Neural cell (in vitro differentiated cells): ENCODE measurements around the gene LGR4. TPM values are rescaled to one million over a fixed set of nuclear protein-coding genes. Genes with fewer than 3 reads are reported as not detected.

Experiments
- H2AFZ ChIP-seq: fragments of 200-600, 300-800 bp; sonication (generic), shearing (Covaris generic); 2 replicates; pipeline ENCODE4 v1.6.0; 2014; ENCODE audit warnings: low read depth, mild to moderate bottlenecking, antibody characterized with exemption, low read length, moderate library complexity
- H3F3A ChIP-seq: fragments of 200-600 bp; shearing (Covaris generic); 2 replicates; pipeline ENCODE4 v1.6.1; 2016; ENCODE audit warnings: mild to moderate bottlenecking, moderate library complexity, mixed read lengths, antibody characterized with exemption, low read length; ENCODE audit not compliant: insufficient read depth, poor library complexity, severe bottlenecking
- H3K27ac ChIP-seq: fragments of 200-600, 300-800 bp; sonication (generic), shearing (Covaris generic); 2 replicates; pipeline ENCODE4 v1.5.1; 2014; ENCODE audit warnings: mild to moderate bottlenecking, low read length, moderate library complexity
- H3K27me3 ChIP-seq: fragments of 300-800, 200-600 bp; sonication (generic), shearing (Covaris generic); 2 replicates; pipeline ENCODE4 v1.6.0; 2014; ENCODE audit warnings: mild to moderate bottlenecking, low read depth, low read length, moderate library complexity; ENCODE audit not compliant: insufficient read depth
- H3K36me3 ChIP-seq: fragments of 300-800, 200-600 bp; sonication (generic), shearing (Covaris generic); 2 replicates; pipeline ENCODE4 v1.5.1; 2014; ENCODE audit warnings: mild to moderate bottlenecking, antibody characterized with exemption, low read length, moderate library complexity; ENCODE audit not compliant: insufficient read depth
- H3K4me2 ChIP-seq: fragments of 300-800, 200-600 bp; sonication (generic), shearing (Covaris generic); 2 replicates; pipeline ENCODE4 v1.6.0; 2014; ENCODE audit warnings: mild to moderate bottlenecking, low read length
- H3K4me3 ChIP-seq: fragments of 300-800, 200-600 bp; sonication (generic), shearing (Covaris generic); 2 replicates; pipeline ENCODE4 v1.5.1; 2014; ENCODE audit warnings: mild to moderate bottlenecking, low read length, moderate library complexity
- H3K79me2 ChIP-seq: fragments of 200-600 bp; shearing (Covaris generic); replicated peaks from 2 replicates; pipeline ENCODE4 v1.6.0; 2014; ENCODE audit warnings: mild to moderate bottlenecking, low read length, moderate library complexity; ENCODE audit not compliant: insufficient read depth
- H3K9ac ChIP-seq: fragments of 300-800, 200-600 bp; sonication (generic), shearing (Covaris generic); 2 replicates; pipeline ENCODE4 v1.6.1; 2016; ENCODE audit warnings: mild to moderate bottlenecking, low read length, mixed read lengths
- H3K9me2 ChIP-seq: fragments of 200-600 bp; shearing (Covaris generic); 2 replicates; pipeline ENCODE4 v1.6.1; 2016; ENCODE audit warnings: mild to moderate bottlenecking, low read length, mixed read lengths; ENCODE audit not compliant: insufficient read depth
- H3K9me3 ChIP-seq: fragments of 200-600, 300-800 bp; sonication (generic), shearing (Covaris generic); 2 replicates; pipeline ENCODE4 v1.6.1; 2016; ENCODE audit warnings: mild to moderate bottlenecking, mixed run types, low read length, moderate library complexity, mixed read lengths
- H4K20me1 ChIP-seq: fragments of 200-600 bp; shearing (Covaris generic); 2 replicates; pipeline ENCODE4 v1.6.1; 2016; ENCODE audit warnings: mild to moderate bottlenecking, mixed run types; ENCODE audit not compliant: insufficient read depth
- EP300 ChIP-seq: fragments of 450-650 bp; conservative IDR thresholded peaks from 2 replicates; pipeline ENCODE4 v1.6.1; 2014; ENCODE audit warnings: antibody characterized with exemption, mild to moderate bottlenecking, moderate library complexity; ENCODE audit not compliant: poor library complexity, severe bottlenecking
- EZH2 ChIP-seq: fragments of 200-600, 300-800 bp; shearing (Covaris generic), sonication (generic); IDR thresholded peaks from 2 replicates; pipeline ENCODE4 v1.6.1; 2014; ENCODE audit warnings: antibody characterized with exemption, low read length, borderline replicate concordance, mild to moderate bottlenecking; ENCODE audit not compliant: insufficient read depth, poor library complexity, severe bottlenecking
- MXI1 ChIP-seq: fragments of 450-650 bp; conservative IDR thresholded peaks from 2 replicates; pipeline ENCODE4 v1.6.1; 2014; ENCODE audit warnings: antibody characterized with exemption, mild to moderate bottlenecking; ENCODE audit not compliant: poor library complexity, severe bottlenecking
- POLR2AphosphoS5 ChIP-seq: IDR thresholded peaks from 2 replicates; pipeline ENCODE4 v1.6.1; 2012
- RAD21 ChIP-seq: fragments of 450-650 bp; conservative IDR thresholded peaks from 2 replicates; pipeline ENCODE4 v1.6.1; 2014; ENCODE audit warnings: antibody characterized with exemption, mild to moderate bottlenecking, moderate library complexity
- SMC3 ChIP-seq: fragments of 450-650 bp; conservative IDR thresholded peaks from 2 replicates; pipeline ENCODE4 v1.6.1; 2014; ENCODE audit warnings: antibody characterized with exemption, mild to moderate bottlenecking, moderate library complexity; ENCODE audit not compliant: poor library complexity
- TAF1 ChIP-seq: IDR thresholded peaks from 2 replicates; pipeline ENCODE4 v1.6.1; 2012; ENCODE audit warnings: low read depth
- polyA plus RNA-seq: library from polyadenylated mRNA; depleted of rRNA; stranded (reverse); fragments of >200 nt; gene quantifications from 2 replicates; pipeline ENCODE4 v1.2.3, GENCODE V29; 2014
- TF ChIP-seq, protein P1 (sequence below): fragments of 450-650 bp; IDR thresholded peaks from 2 replicates; pipeline ENCODE4 v1.5.1; 2014; ENCODE audit warnings: antibody characterized with exemption, mild to moderate bottlenecking, moderate library complexity; ENCODE audit not compliant: poor library complexity, severe bottlenecking
- TF ChIP-seq, protein P2 (sequence below): IDR thresholded peaks from 2 replicates; pipeline ENCODE4 v1.6.1; 2012; ENCODE audit warnings: borderline replicate concordance

The LGR4 gene
- polyA plus RNA-seq, 1 donor from 2014 or later, result 11.2 TPM

DNA sequence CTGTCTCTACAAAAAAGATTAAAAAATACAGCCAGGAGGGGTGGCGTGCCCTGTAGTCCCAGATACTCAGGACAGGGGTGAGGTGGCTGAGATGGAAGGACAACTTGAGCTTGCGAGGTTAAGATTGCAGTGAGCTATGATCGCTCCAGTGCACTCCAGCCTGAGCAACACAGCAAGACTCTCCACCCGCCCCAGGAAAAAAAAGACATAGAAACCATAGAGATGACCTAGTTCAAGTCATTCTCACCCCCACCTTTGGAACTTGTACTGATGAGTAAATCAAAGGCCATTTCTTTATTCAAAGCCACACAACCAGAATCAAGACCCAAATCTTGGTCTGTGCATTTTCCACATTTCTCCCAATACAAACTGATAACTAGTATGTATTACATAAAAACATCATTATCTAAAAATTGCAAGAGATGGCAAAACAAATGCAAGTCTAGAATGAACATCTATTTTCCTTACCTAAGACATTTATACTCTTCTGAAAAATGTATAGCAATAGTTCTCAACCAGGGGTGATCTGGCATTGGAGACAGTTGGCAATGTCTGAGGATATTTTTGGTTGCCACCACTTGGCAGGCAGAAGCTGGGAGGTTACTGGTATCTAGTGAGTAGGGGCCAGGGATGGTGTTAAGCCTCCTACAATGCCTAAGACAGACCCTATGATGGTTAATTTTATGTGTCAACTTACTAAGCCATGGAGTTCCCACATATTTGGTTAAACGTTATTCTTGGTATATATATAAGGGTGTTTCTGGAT lies 34.6 kb downstream of the LGR4 start:
- H3K27ac ChIP-seq, result no peak overlapping the region
- no peak overlapping the region for H3K4me3 ChIP-seq

DNA sequence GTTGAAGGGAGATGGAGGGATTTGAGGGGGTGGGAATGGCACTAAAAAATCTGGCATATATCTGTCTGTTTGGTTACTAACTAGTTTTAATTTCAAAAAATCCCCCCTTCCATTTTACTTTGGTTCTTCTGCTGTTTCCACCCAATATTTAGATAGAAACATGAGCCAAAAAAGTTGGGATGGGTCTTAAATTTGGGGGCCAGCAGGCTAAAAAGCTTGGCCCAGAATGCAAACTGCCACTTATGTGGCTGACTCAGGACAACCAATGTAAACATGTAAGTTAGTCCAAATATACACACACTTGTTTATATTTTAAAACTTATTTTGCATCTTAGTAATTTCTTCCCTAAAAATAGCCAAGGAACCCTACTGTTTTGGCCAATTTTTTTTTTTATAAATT lies 35.7 kb downstream of the LGR4 start:
- no peaks in the 10 kb centered on the region for H4K20me1 ChIP-seq
- H3K9ac ChIP-seq, result no peak overlapping the region
- H3K4me3 ChIP-seq, result no peak overlapping the region
- H3K27me3 ChIP-seq, result no peaks in the 10 kb centered on the region
- H2AFZ ChIP-seq, result no peak overlapping the region
- H3K9me2 ChIP-seq, result no peaks in the 10 kb centered on the region
- no peaks in the 10 kb centered on the region for H3K9me3 ChIP-seq
- H3K79me2 ChIP-seq, result peaks cover 10% of the 10 kb centered on the region
- H3K36me3 ChIP-seq, result no peaks in the 10 kb centered on the region
- no peak overlapping the region for H3K4me2 ChIP-seq
- H3K27ac ChIP-seq, result no peak overlapping the region
- H3F3A ChIP-seq, result no peaks in the 10 kb centered on the region
- TF ChIP-seq EZH2, result no peak
- TF ChIP-seq EP300, result no peak
- TF ChIP-seq TAF1, result no peak
- no peak for TF ChIP-seq RAD21
- TF ChIP-seq, protein P1, sequence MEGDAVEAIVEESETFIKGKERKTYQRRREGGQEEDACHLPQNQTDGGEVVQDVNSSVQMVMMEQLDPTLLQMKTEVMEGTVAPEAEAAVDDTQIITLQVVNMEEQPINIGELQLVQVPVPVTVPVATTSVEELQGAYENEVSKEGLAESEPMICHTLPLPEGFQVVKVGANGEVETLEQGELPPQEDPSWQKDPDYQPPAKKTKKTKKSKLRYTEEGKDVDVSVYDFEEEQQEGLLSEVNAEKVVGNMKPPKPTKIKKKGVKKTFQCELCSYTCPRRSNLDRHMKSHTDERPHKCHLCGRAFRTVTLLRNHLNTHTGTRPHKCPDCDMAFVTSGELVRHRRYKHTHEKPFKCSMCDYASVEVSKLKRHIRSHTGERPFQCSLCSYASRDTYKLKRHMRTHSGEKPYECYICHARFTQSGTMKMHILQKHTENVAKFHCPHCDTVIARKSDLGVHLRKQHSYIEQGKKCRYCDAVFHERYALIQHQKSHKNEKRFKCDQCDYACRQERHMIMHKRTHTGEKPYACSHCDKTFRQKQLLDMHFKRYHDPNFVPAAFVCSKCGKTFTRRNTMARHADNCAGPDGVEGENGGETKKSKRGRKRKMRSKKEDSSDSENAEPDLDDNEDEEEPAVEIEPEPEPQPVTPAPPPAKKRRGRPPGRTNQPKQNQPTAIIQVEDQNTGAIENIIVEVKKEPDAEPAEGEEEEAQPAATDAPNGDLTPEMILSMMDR, result no peak
- TF ChIP-seq, protein P2, sequence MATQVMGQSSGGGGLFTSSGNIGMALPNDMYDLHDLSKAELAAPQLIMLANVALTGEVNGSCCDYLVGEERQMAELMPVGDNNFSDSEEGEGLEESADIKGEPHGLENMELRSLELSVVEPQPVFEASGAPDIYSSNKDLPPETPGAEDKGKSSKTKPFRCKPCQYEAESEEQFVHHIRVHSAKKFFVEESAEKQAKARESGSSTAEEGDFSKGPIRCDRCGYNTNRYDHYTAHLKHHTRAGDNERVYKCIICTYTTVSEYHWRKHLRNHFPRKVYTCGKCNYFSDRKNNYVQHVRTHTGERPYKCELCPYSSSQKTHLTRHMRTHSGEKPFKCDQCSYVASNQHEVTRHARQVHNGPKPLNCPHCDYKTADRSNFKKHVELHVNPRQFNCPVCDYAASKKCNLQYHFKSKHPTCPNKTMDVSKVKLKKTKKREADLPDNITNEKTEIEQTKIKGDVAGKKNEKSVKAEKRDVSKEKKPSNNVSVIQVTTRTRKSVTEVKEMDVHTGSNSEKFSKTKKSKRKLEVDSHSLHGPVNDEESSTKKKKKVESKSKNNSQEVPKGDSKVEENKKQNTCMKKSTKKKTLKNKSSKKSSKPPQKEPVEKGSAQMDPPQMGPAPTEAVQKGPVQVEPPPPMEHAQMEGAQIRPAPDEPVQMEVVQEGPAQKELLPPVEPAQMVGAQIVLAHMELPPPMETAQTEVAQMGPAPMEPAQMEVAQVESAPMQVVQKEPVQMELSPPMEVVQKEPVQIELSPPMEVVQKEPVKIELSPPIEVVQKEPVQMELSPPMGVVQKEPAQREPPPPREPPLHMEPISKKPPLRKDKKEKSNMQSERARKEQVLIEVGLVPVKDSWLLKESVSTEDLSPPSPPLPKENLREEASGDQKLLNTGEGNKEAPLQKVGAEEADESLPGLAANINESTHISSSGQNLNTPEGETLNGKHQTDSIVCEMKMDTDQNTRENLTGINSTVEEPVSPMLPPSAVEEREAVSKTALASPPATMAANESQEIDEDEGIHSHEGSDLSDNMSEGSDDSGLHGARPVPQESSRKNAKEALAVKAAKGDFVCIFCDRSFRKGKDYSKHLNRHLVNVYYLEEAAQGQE, result no peak
- TF ChIP-seq MXI1, result no peak
- no peak for TF ChIP-seq SMC3
- TF ChIP-seq POLR2AphosphoS5, result no peak

More for the DNA sequence above, 34.6 kb downstream of the LGR4 start:
- TF ChIP-seq POLR2AphosphoS5 (no peak), EZH2 (no peak), EP300 (no peak), RAD21 (no peak), TAF1 (no peak), MXI1 (no peak), SMC3 (no peak)
- TF ChIP-seq, protein P2, result no peak
- TF ChIP-seq, protein P1, result no peak
- Histone ChIP-seq H3K79me2 (peaks cover 10% of the 10 kb centered on the region), H3K9ac (no peak overlapping the region), H4K20me1 (no peaks in the 10 kb centered on the region), H3K27me3 (no peaks in the 10 kb centered on the region), H3K4me2 (no peak overlapping the region), H3K9me2 (no peaks in the 10 kb centered on the region), H3F3A (peaks cover 3% of the 10 kb centered on the region), H2AFZ (no peak overlapping the region), H3K9me3 (no peaks in the 10 kb centered on the region), H3K36me3 (no peaks in the 10 kb centered on the region)
